Diencephalon (tissue), 1 donor: ENCODE data around the gene TP53INP2. TPM values are rescaled to one million over a fixed set of nuclear protein-coding genes. Genes with fewer than 3 reads are reported as not detected.

Experiments
- small RNA-seq: library from RNA; depleted of rRNA; stranded (forward); fragments of <200 nt; gene quantifications from one replicate; pipeline ENCODE3, GENCODE V24; 2014
- total RNA-seq: library from RNA; depleted of rRNA; stranded (reverse); fragments of >200 nt; gene quantifications from one replicate; pipeline ENCODE4 v1.2.3, GENCODE V29; 2014

Gene TP53INP2
- total RNA-seq, result 8.5 TPM

GRCh38 chr20:34704177-34705007, at the start of gene TP53INP2:
Gene TP53INP2 (plus strand): TSS chr20:34704344. CDS start chr20:34708740, 4,396 bp downstream.

GRCh38 chr20:34676642-34677373, 27.3 kb upstream of the TP53INP2 start, which contains the start of gene PIGU:
Gene PIGU (minus strand): TSS chr20:34677092. CDS start chr20:34677085, 7 bp downstream.

Small RNAs within 50 kb of the gene (small RNA-seq; reads per million reads assigned to genes)
- not detected for gene AL118520.1

Other genes starting within 250 kb of the TP53INP2 start
- gene DYNLRB1, start 187.9 kb upstream of the TP53INP2 start, total RNA-seq, result 59.5 TPM
- 64.6 TPM for gene MAP1LC3A, start 145.6 kb upstream of the TP53INP2 start, total RNA-seq
- gene PIGU, start 27.3 kb upstream of the TP53INP2 start, total RNA-seq, result 22.8 TPM
- gene NCOA6, start 121.3 kb downstream of the TP53INP2 start, total RNA-seq, result 39.2 TPM
- 22.6 TPM for gene GGT7, start 168.5 kb downstream of the TP53INP2 start, total RNA-seq
- gene ACSS2, start 172.3 kb downstream of the TP53INP2 start, total RNA-seq, result 16.4 TPM